ENCODE data around the gene KLHL17. TPM values are rescaled to one million over a fixed set of nuclear protein-coding genes. Genes with fewer than 3 reads are reported as not detected.

KLHL17 gene
- total and polyA plus RNA-seq, 9 of the 15 experiments (the other 6 are each of a cell fraction or from before 2014, with no cell fraction given): 0.14 to 84.8 (median 13.0) TPM

GRCh38 chr1:924656-925560 is 35.5 kb upstream of the KLHL17 start (continued):
- TF ChIP-seq ZBTB11 (CRISPR knock-in tag; IDR thresholded peaks at IDR 0.05) (no peak), CC2D1A (IDR thresholded peaks at IDR 0.05) (no peak), ELF4 (CRISPR knock-in tag; IDR thresholded peaks at IDR 0.05) (no peak), HNRNPLL (IDR thresholded peaks at IDR 0.05; ENCODE audit: low read depth, low read length, poor library complexity, severe bottlenecking) (peak; percentile 69), SREBF2 (CRISPR knock-in tag; IDR thresholded peaks at IDR 0.05) (no peak), FOXA1 (IDR thresholded peaks at IDR 0.05; ENCODE audit: borderline replicate concordance) (no peak), HDAC8 (tag; IDR thresholded peaks at IDR 0.05) (no peak), NFIC (IDR thresholded peaks at IDR 0.05) (peak; percentile 32; the same call in 1 of the 2 replicates), CHAMP1 (IDR thresholded peaks at IDR 0.05) (no peak), MAZ (CRISPR knock-in tag; conservative IDR thresholded peaks at IDR 0.05 in 1 of 2, IDR thresholded peaks at IDR 0.05 in 1 of 2) (peak in 1 of 2 experiments; percentile 36; a peak in 2 of 4 replicates), BACH1 (tag; IDR thresholded peaks at IDR 0.05) (no peak), ZFX (CRISPR knock-in tag; IDR thresholded peaks at IDR 0.05) (peak; percentile 62), BCLAF1 (IDR thresholded peaks at IDR 0.05; ENCODE audit: borderline replicate concordance in 1 of 2, control insufficient read depth in 1 of 2, low read depth in 2 of 2, low read length in 1 of 2) (no peak), KDM5B (IDR thresholded peaks at IDR 0.05; ENCODE audit: insufficient replicate concordance, low read depth, low read length) (peak; percentile 61), PHF8 (IDR thresholded peaks at IDR 0.05; ENCODE audit: borderline replicate concordance, low read length) (peak; percentile 41; the same call in 1 of the 2 replicates), SIN3A (IDR thresholded peaks at IDR 0.05; ENCODE audit: borderline replicate concordance in 2 of 2, control insufficient read depth in 1 of 2, low read depth in 2 of 2, low read length in 2 of 2) (0 out of 4 replicates have a peak, but pooled peaks of 1 of the 2 experiments have one; percentile 9)
